Stimulated activated naive CD4-positive, alpha-beta T cell treated with Interleukin-2 at 50 U/mL for 16 hours (primary cell): ENCODE results near the gene NOL9.
A peak's percentile ranks its signal among the peaks of the same experiment; 100 is the strongest.
"Not testable (repeated sequence)": the region's sequence is repeated elsewhere in the genome, so short reads cannot be mapped to it uniquely, and the experiment has no call there.

Experiments used
- DNase-seq: peaks from one replicate; lab custom pipeline; 2025; lab: John Stamatoyannopoulos, UW

The NOL9 gene

DNA sequence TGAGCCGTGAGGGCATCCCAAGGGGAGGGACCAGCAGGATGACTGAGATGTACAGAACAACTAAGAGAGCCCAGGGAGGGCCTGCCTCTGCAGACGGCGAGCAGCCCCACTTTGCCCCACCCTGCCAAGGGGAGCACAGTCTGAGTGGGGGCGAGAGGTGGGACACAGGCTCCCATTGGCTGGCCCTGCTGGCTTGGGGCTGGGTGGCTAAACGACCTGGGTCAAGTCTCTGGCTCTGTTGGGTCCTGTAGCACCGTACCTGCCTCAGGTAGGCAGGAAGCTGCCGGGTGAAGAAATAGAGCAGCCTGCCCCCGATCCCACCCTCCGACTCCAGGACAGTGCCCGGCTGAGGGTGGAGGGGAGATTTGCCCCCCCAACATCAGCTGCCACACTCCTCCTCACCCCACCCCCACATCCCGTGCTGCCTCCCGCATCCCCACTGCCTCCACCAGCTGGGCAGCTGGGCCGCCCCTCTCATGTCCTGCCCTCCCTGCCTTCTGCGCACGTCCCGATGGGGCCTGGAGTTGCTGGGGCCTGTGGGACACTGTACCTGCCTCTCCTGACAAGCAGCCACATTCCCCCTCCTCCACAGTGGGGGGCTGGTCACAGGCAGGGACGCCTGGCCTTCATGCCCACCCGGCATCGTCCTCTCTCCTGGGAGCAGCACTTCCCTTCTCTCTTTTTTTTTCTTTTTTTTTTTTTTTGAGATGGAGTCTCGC, 50.3 kb downstream of the NOL9 start:
- DNase-seq: no peak

GRCh38 chr1:6502000-6502891, 52.1 kb downstream of the NOL9 start:
- no peak for DNase-seq

DNA sequence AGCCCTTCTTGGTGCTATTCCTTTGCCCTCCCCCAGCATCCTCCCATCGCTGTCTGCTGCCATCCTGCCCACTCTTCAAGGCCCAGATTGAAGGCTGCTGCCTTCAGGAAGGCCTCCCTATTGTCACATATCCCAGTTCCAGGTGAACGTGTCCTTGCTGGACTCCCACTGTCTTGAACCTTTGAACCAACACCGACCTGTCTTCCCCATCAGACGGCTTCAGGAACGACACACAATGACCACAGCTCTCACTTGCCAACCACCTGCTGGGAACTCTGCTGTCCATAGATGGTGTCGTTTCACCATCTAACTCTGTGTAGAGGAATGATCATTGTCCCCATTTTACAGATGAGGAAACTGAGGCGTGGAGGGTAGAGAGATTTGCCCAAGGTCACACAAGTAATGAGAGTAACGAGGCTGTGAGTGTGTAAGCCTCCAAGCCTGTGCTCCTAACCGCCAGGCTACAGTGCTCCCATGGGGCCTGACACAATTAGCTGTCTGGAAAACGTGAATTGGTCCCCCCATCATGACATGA, 53.0 kb downstream of the NOL9 start:
- no peak for DNase-seq

- DNase-seq: no peak
These were observed 53.6 kb downstream of the NOL9 start for GRCh38 chr1:6500544-6501278.

GRCh38 chr1:6499296-6499695, 55.0 kb downstream of the NOL9 start:
- no peak for DNase-seq

DNA sequence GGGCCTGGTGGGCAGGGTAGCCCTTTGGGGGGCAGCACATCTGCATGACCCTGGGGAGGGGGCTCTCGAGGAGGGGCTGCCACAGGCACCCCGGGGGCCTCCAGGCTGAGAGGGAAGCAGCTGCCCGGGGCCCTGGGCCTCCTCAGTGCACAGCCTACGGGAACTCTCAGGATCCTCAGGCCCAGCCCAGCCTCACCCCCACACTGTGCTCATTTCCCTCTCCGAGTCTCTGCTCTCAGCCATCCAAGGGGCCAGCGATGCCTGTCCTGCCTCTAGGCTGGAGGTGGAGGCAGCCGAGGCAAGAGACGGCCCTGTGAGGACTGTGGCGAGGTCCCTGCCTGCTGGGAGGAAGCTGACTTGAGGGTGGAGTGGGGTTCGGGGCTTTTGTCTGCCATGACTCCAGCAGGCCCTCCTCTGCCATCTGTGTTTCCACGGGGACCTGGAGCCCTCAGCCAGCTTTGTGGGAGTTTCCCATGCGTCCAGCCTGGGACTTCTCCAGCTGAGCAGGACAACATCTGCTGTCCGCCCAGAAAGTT, 55.7 kb downstream of the NOL9 start:
- DNase-seq: no peak

- no peak for DNase-seq
These were observed 56.3 kb downstream of the NOL9 start for GRCh38 chr1:6497867-6498575.

- DNase-seq: peak; percentile 61
These were observed 57.0 kb downstream of the NOL9 start for GRCh38 chr1:6497215-6497866.

DNA sequence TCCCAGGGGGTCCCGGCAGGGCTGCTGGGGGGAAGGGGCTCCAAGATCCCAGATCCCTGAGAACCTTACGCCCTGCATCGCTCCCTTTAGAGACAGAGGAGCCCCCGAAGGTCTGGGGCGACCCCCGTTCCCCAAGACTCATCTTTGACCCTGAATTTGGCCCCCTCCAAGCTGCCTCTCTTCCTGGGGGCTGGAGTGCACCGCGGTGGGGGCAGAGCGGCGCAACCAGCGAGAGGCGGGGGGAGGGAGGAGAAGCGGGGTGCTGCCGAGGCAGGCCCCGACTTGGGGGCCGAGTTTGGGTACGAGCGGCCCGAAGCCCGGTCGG, 57.5 kb downstream of the NOL9 start:
- DNase-seq: no peak

DNA sequence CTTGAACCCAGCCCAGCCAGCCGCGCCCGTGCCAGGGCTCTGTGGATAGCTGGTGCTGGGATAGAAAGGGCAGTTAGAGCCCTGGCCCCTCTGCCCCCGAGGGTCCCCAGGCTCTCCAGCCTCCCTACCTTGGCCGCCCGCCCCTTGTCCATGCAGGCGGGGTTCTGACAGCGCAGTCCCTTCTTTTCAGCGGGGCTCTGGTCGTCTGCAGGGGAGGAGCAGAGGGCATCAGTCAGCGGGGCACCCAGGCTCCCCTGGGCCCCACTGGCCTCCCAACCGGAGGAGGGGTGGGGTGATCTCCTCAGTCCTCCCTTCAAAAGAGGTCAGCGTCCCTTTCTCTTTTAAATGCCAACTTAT, 58.0 kb downstream of the NOL9 start:
- DNase-seq: no peak

DNA sequence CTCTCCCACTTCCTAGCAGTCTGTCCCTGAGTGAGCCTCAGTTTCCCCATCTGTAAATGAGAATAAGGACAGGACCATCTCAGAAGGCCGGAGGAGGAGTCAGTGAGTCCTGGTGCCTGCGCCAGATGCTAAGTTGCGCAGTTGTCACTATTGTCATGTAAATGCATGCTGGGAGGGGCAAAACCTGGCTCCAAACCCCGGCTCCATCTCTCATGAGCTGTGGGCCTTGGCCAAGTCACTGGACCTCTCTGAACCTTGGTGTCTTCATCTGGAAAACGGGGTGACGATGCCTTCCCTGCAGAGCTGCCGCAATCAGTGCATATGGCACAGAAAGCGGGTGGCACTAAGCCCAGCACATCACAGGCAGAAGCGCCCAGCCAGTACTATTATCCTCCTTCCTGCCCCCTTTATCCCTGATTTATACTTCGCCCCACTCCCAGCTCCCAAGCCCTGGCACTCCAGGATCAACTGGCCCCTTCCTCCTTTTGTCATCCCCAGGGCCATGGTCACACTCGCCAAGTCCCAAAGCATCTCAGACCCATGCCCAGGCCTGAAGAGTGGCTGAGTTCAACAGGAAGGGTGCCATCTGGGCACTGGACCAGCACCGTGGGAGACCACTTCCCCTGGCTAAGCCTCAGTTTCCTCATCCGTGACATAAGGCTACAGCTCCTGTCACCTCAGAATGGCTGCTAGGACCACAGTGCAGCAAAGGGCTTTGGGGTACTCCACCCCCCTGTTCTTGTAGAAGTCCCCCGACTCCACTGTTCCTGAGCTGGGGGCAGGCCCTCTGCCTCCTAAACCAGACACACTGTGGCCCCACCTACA, 58.6 kb downstream of the NOL9 start:
- no peak for DNase-seq

DNA sequence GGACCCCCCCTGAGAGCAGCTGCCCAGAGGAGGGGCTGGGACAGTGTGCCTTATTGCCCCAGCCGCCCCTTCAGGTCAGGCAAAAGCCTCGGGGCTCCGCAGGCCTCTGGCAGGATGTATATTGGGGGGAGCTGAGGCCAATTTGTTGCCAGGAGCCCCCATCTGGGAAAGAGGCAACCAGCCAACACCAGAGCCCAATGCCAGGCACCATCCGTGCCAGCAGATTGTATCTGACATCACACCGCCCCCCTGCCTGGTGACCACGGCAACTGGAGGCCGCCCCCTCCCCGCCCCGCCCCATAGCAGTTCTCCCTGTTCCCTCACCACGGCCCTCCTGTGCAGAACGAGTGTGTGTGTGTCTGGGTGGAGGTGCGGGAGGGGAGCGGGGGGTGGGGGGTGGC, 59.3 kb downstream of the NOL9 start:
- no peak for DNase-seq

DNA sequence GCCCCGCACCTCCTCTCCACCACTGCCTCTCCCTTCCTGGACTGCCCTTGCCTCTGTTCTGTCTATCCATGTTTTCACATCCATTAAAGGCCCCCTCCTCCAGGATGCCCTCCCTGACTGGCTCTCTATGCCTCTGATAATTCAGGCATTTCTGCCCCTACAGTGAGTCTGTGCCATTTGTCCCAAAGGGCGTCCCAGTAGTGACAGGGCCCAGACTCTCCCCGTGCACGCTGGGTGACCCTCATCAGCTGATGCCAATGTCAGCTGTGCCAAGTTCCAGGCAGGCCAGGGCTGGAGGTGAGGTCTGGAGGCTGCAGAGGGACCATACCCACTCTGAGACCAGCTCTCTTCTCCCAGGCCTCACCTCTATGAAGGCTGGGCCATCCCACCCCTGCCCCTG, 59.7 kb downstream of the NOL9 start:
- no peak for DNase-seq

- DNase-seq: not testable (repeated sequence)
These were observed 60.5 kb downstream of the NOL9 start for GRCh38 chr1:6493834-6494223.

GRCh38 chr1:6491966-6492365, 62.3 kb downstream of the NOL9 start:
- DNase-seq: no peak

DNA sequence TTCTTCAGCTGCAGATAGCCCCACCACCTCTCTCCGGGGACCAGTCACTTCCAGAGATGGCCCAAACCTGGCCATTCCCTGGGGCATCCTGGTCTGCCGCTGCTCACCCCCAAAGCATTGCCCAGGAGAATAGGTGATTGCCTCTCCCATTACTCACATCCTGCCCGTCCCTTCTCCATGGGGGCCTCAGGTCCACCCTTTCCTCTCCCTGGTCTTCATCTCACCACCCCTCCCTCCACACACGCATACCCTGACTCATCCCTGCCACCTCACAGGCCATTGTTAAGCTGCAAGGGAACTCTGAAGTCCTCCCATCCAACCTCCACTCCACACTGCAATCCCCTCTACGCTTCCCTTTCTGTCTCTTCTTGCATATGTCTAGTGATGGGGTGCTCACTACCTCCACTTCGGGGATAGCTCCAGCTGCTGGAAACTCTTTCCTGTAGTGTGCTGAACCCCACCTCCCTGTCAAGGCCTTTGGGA, 62.8 kb downstream of the NOL9 start, which contains the start of gene PLEKHG5:
TSS of gene PLEKHG5 (minus strand) at position 188 of the 483 bp plus-strand sequence. CDS start 14,096 bp downstream, outside the sequence.
- no peak for DNase-seq

DNA sequence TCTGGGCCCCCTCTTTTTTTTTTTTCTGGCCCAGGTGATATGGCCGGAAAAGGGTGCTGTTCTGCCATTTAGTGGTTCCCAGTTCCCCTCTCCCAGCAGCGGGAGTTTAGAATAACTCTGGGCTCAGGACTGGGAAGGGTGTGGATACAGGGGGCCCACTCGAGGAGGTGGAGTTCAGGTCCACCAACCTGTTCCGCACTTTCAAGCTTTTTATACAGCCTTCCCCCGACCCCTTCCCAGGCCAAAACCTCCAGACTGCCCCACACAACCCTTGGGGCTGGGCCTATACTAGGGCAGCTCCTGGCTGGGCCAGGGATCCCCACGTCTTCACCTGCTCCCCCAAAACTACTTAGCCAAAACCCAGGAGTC, 63.2 kb downstream of the NOL9 start:
- DNase-seq: no peak

DNA sequence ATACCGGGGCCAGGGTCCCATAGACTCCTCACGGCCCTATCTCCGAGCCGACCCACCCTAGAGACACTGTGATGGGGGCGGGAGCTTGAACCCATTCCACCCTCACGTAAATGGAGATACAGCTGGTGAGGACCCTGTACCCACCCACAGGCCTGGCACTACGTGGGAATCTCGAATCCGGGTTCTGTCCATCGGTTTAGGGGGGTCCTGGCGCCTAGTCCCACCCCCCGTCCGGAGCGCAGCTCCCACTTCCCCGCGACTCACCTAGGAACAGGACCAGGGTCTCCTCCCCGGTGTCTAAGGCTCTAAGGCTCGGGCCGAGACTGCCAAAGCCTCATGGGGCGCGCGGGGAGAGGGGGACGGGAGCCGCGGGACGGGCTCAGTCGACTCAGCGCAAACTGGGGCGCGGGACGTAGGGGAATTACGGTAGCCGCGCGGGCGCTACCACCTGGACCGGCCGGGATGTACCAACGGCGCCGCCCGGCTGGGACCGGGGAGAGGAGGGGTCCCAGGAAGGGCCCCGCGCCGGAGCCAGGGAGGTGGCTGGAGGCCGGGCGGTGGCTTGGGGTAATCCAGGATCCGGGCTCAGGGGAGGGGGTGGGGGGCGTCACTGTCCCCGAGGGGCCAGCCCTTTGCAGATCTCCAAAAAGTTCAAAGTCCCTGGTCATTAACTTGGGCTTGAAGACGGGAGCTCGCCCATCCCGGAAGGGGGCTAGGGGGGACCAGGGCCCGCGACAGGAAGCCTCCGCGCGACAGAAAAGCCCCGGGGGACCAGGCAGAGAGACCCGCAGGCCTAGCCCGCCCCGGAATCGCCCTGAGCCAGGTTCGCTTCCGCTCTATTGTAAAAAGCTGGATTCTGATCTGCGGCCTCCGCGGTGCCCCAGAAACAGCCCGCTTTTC, 63.9 kb downstream of the NOL9 start:
- peak; percentile 48 for DNase-seq

DNA sequence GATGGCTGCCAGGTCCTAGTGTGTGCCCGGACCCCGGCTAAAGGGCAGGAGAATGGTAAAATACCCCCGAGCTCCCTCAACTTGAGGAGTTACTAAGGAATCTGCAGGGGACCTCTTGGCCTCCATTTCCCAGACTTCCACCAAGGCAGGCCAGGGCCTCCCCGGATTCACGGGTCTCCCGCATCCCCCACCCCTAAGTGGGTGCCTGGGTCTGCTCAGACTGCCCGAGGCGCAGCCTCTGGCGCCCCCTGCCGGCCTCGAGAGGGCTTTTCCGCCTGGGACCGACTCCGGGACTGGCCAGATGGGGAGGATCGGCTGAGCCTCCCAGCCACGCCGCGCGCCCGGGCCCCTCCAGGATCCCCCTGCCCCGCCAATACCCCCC, 64.5 kb downstream of the NOL9 start:
- peak; percentile 70 for DNase-seq
